Measurements from ENCODE around the gene ADAM12.

The ADAM12 gene

GRCh38 chr10:126170371-126170770 is 217.9 kb downstream of the ADAM12 start:
- DNase-seq (ENCODE audit: insufficient read length, low spot score) (no peak), FAIRE-seq (no peak)
- TF ChIP-seq, protein P1, sequence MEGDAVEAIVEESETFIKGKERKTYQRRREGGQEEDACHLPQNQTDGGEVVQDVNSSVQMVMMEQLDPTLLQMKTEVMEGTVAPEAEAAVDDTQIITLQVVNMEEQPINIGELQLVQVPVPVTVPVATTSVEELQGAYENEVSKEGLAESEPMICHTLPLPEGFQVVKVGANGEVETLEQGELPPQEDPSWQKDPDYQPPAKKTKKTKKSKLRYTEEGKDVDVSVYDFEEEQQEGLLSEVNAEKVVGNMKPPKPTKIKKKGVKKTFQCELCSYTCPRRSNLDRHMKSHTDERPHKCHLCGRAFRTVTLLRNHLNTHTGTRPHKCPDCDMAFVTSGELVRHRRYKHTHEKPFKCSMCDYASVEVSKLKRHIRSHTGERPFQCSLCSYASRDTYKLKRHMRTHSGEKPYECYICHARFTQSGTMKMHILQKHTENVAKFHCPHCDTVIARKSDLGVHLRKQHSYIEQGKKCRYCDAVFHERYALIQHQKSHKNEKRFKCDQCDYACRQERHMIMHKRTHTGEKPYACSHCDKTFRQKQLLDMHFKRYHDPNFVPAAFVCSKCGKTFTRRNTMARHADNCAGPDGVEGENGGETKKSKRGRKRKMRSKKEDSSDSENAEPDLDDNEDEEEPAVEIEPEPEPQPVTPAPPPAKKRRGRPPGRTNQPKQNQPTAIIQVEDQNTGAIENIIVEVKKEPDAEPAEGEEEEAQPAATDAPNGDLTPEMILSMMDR (IDR thresholded peaks at IDR 0.05; ENCODE audit: insufficient read depth, missing control alignments), result no peak

DNA sequence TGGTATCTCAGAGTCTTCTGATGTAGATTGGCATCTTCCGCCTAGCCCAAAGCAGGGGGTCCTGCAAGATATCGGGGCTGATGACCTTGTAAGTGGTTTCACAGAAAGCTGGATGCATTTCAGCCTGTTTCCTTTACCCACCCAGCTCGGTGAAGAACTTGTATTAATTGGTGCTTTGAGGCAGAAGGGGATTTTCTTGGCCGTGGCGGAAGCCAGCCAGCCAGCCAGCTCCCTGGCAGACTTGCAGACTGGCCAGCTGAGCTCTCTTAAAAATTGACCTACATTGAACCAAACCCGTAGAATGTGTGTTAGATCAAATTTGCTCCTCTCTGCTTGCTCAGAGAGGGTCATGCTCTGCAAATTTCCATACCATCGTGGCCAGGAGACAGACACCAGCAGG is 218.4 kb downstream of the ADAM12 start:
- DNase-seq (ENCODE audit: insufficient read length, low spot score) (no peak), FAIRE-seq (no peak)
- TF ChIP-seq, protein P1 (IDR thresholded peaks at IDR 0.05; ENCODE audit: insufficient read depth, missing control alignments), result no peak

DNA sequence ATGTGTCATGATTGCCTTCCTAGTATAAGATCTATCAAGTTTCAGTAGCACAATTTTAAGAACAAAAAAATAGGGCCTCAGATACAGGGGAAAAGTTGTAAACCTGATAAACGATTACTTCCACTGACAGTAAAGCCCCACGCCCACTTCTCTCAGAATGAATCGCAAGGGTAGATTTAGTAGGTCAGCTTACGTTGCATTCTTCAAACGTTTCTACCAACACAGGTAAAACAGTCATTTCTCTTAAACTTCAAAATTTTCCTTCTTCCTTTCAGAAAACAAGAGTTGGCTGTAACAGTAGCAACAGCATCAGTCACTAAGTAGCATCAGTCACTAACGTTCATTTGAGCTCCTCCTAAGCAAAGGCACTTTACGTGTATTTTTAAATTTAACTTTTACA is 221.5 kb downstream of the ADAM12 start:
- no peak for FAIRE-seq
- TF ChIP-seq, protein P1 (IDR thresholded peaks at IDR 0.05; ENCODE audit: insufficient read depth, missing control alignments), result no peak
- DNase-seq (ENCODE audit: insufficient read length, low spot score), result no peak

- DNase-seq (ENCODE audit: insufficient read length, low spot score), result no peak
- TF ChIP-seq, protein P1 (IDR thresholded peaks at IDR 0.05; ENCODE audit: insufficient read depth, missing control alignments), result no peak
- no peak for FAIRE-seq
Observed at GRCh38 chr10:126165874-126166273, 222.4 kb downstream of the ADAM12 start.

DNA sequence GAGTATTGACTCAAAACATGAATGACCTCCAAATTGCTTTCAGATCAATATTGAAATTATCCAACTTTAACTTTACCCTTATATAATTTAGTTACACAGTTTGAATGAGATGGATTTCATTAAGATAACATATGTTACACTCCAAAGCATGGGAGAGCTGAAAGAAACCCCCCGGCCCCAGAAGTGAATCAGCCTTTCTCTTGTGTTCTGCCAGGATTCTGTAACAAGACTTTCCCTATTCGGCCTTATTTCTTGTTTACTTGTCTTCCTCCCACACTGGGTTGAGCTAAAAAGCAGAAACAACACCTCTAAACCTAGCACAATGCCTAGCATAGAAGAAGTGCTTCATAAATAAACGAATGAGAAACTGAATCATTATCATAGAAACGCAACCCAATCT is 224.8 kb downstream of the ADAM12 start:
- no peak for FAIRE-seq
- TF ChIP-seq, protein P1 (IDR thresholded peaks at IDR 0.05; ENCODE audit: insufficient read depth, missing control alignments), result no peak
- DNase-seq (ENCODE audit: insufficient read length, low spot score), result no peak

DNA sequence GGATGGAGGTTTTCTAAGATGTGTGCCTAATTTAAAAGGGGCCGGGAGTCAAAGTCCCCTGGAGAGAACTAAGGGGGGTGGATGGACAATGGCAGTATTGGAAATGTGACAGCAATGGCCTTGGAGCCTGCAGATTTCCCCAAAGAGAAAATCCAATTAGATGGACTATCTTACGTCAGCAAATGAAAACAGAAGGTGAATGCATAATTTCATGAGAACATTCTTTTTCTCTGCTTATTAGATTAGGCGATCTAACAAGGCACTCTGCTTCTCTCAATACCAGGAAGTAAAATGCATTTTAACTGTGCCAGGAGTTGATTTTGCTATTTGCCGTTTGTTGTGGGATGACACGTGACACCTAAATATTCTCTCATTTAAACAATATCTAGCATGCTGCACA is 226.6 kb downstream of the ADAM12 start:
- TF ChIP-seq, protein P1 (IDR thresholded peaks at IDR 0.05; ENCODE audit: insufficient read depth, missing control alignments), result no peak
- DNase-seq (ENCODE audit: insufficient read length, low spot score) (no peak), FAIRE-seq (no peak)

GRCh38 chr10:126160971-126161630 is 227.2 kb downstream of the ADAM12 start:
- TF ChIP-seq, protein P1 (IDR thresholded peaks at IDR 0.05; ENCODE audit: insufficient read depth, missing control alignments), result peak; percentile 22
- no peak for FAIRE-seq
- no peak for DNase-seq (ENCODE audit: insufficient read length, low spot score)
